CD4-positive, alpha-beta T cell treated with Interleukin-6 for 4 hours (primary cell): ENCODE results near the gene YIF1B.
A peak's percentile ranks its signal among the peaks of the same experiment; 100 is the strongest.

ENCODE experiments used
- DNase-seq: peaks from one replicate; pipeline ENCODE4 v3.0.0-alpha.2; 2020; ENCODE audit warnings: mixed read lengths

The YIF1B gene

DNA sequence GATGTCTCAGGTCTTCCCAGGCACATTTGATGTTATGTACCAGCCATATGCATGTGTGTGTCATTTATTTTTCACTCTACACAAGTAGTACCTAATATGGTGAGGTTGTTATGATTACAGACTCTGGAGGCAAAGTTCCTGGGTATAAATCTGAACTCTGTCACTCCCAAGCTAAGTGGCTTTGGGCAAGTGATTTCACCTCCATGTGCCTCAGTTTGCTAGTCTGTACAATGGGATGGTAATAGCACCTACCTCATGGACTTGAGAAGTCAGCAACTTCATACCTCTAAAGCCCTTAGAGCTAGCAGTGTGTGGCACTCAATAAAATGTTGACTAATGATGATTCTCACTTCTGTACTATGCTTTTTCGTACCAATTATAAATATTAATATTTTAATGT is 16.0 kb upstream of the YIF1B start:
- DNase-seq: no peak

DNA sequence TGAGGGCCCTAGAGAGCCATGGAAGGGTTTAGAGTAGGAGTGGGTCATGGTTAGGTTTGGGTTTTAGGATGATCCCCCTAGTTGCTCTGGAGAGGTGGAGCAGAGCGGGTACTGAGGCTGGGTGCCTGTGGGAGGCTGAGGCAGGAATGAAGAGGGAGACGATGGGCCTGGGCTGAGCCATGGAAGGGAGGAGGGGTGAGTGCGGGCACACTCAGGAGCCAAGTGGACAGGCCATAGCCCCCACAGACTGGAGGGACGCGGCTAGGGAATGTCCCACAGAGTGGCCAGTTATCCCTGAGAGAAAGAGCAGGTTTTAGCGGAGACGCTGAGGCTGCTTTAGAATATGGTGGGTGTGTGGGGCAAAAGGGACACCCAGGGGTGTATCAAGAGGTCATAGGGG is 13.9 kb upstream of the YIF1B start:
- no peak for DNase-seq

- no peak for DNase-seq
Measured at GRCh38 chr19:38326591-38326990, 10.8 kb upstream of the YIF1B start.

- no peak for DNase-seq
Measured at GRCh38 chr19:38324431-38324830, 8.7 kb upstream of the YIF1B start.

GRCh38 chr19:38323291-38323690 is 7.5 kb upstream of the YIF1B start:
- no peak for DNase-seq

- no peak for DNase-seq
Measured at GRCh38 chr19:38321646-38322196, 6.0 kb upstream of the YIF1B start.

DNA sequence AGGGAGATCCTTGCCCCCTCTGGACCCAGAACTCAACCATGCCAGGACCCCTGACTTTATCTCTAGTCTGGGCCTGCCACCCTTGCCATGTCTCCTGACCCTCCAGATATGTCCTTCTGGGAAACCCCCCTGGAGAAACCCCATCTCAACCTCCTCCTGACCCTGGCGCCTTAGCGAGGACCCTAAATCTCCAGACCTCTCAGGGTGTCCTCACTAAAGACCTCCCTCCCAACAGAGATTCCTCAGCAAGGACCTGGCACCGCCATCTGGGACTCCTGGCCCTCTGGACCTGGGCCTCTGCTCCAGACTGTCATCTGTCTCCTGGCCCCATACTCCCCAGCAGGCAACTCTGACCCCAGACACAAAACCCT is 5.2 kb upstream of the YIF1B start:
- no peak for DNase-seq

GRCh38 chr19:38319421-38320258 is 3.9 kb upstream of the YIF1B start, which contains the start of gene KCNK6:
Gene KCNK6, plus strand, starts transcription at chr19:38319845. Its CDS starts 106 bp downstream, at chr19:38319951.
- DNase-seq: peak; percentile 67

GRCh38 chr19:38318660-38319059 is 2.9 kb upstream of the YIF1B start:
- DNase-seq: no peak

DNA sequence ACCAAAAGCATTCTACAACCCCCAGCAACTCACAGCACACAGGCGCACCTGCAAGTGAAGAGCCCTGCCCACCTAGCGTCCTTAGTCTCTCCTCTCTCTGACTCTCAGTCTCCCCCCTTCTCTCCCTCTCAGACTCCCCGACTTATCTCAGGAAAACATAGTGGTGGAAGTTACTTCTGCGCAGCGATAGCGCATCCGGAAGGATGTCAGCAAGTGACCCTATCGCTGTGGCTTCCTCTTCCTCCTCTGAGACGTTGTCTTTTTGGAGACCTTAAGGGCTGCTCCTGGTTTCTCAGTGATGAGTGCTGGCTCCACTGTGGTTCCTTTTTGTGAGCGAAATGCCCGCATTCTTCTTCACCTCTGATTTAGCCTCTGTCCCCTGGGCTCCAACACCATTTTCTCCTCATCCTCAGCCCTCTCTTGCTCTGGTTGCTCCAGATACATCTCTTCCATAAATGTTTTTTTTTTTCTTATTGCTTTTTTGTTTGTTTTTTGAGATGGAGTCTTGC is 1.4 kb upstream of the YIF1B start:
- DNase-seq: peak; percentile 58

DNA sequence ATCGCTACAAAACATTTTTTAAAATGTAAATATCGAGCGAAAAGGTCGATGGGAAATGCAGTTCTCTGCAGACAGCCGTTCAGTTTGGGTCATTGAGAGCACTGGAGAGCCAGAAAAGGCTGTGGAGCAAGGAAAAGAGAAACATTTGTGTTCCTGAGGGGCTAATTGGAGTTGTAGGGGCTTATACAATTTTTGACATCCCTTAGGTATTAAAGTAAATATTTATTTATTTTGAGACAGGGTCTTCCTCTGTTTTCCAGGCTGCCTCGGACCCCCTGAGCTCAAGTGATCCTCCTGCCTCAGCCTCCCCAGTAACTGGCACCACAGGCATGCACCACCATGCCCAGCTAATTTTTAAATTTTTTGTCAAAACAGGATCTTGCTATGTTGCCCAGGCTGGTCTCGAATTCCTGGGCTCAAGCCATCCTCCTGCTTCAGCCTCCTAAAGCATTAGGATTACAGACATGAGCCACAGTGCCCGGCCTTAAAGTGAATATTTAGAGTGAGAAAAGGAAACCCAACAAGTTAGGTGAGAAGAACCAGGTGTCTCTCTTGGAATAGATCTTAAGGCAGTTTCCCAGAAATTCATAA is 825 bp upstream of the YIF1B start:
- no peak for DNase-seq

DNA sequence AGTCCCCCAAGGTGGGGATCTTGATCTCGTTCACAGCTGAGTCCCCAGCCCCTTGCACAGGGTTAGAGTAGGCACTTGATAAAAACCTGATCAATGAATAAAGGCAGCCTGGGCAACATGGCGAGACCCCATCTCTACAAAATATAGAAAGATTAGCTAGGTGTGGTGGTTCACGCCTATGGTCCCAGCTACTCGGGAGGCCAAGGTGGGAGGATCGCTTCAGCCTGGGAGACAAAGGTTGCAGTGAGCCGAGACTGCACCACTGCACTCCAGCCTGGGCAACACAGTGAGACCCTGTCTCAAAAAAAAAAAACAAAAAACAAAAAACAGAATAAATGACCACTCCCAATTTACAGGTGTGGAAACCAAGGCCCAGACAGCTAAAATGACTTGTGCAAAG is 4.8 kb downstream of the YIF1B start:
- no peak for DNase-seq

- no peak for DNase-seq
Measured at GRCh38 chr19:38310279-38310670, 5.5 kb downstream of the YIF1B start.

GRCh38 chr19:38309615-38310278 is 6.0 kb downstream of the YIF1B start:
- DNase-seq: no peak

DNA sequence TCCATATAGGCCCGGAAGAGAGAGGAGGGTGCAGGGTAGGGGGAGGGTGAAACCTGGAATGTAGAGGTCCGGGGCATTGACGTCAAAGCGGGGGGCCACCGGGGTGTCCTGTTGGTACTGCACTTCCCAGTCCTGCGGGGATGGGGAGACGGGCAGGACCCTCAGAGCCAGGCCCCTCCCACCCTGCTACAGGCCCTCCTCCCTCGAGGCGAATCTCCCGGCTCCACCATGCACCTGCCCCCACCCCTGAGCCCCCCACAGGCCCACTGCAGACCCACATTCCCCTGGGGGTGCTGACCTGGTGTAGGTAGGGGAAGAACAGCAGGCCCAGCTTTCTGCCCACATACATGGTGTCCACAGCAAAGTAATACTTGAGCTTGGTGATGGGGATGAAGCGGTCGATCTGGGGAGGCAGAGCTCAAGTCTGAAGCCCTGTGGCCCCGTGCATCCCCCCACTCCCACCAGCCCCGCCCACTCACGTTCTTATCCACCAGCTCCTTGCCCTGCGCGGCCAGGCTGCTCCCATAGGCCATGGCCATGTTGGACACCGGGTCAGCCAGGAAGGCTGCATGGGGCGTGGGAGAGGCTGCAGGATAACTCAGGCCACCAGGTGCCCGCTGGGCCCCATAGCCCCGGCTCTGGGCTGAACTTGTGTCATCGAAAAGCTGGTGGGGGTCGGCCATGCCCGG is 6.7 kb downstream of the YIF1B start:
- DNase-seq: no peak

- DNase-seq: no peak
Measured at GRCh38 chr19:38308006-38308766, 7.6 kb downstream of the YIF1B start.

DNA sequence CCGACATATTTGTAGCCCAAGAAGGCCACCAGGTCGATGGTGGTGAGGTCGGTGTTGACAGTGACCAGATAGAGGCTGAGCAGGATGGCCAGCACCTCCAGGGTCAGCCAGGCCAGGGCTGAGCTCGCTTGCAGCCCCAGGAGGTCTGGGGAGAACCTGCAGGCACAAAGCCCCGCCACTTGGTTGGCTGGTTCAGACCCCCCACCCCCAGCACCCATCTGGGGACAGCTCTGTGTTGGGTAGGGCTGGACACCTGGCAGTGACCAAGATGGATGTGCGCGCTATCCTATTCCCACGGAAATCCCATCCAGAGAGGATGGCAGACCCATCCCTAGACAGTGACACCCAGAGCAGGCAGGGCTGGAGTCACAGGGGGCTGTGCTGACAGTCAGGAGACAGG is 8.2 kb downstream of the YIF1B start:
- DNase-seq: no peak

DNA sequence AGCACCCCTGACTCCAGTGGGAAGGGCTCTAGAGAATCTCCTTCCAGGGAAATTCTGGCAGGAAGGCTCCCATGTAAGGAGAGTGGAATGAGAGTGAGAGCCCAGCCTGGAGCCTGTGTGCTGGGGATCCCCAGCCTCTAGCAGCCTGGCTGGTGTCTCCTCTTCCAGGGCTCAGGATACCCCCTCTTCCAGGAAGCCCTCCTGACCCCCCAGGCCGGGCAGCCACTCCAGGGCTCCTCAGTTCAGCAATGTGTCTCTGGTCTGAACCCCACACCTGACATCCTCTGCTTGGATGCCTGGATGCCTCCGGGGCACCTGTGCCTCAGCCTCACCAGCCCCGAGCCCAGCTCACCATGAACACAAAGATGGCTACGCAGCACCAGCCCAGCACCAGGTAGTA is 8.7 kb downstream of the YIF1B start:
- no peak for DNase-seq

DNA sequence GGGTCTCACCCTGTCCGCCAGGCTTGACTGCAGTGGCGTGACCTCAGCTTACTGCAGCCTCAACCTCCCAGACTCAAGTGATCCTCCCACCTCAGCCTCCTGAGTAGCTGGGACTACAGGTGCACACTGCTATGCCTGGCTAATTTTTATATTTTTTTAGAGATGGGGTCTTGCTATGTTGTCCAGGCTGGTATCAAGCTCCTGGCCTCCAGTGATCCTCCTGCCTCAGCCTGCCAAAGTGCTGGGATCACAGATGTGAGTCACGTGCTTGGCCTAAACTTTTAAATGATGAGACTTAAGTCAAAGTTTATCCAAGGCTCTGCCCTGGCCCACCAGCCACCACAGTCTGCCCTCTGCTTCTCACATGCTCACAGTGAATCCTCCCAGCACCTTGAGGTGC is 9.5 kb downstream of the YIF1B start:
- no peak for DNase-seq

DNA sequence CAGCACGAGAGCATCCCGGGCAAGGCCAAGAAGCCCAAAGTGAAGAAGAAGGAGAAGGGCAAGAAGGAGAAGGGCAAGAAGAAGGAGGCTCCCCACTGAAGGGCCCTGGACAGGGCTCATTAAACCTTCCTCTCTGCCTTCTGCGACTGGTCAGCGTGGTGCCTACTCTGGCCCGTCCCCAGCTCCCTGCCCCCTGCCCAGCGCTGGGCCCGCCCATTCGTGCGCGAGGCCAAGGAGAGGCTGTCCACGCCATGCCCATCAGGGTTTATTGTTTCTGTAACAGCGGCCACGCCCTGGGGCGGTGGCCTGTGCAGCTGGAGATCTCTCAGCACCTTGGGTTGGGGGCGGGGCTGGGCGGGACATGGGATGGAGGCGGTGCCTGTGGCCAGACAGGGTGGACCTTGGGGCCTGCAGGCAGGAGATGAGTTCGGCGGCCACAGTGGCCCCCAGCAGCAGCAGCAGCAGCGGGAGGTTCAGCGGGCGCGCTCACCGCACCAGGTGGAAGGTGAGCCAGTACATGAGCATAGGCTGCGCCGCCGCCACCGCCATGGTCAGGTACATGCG is 10.8 kb downstream of the YIF1B start:
- no peak for DNase-seq

DNA sequence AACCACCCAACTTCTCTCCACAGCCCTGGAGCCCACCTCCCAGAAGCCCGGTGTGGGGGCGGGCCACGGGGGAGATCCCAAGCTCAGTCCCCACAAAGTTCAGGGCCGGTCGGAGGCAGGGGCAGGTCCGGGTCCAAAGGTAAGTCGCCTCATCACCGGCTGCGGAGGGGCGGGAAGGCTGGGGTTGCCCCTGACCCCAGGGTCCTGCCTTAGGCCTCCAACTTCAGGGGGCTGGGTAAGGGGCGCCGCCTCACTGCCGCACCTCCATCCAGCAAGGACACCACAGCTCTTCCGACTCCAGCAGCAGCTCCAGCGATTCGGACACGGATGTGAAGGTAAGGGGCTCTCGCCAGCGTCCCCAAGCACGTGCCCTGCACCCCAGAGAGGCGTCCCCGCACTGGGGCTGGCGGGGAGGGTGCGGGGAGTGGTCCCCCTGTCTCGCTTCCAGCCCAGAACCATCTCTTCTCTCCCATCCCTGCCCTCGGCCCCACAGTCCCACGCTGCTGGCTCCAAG is 11.3 kb downstream of the YIF1B start:
- DNase-seq: no peak
